ENCODE results near the gene SPINK4. TPM values are rescaled to one million over a fixed set of nuclear protein-coding genes. Genes with fewer than 3 reads are reported as not detected.

SPINK4 gene
- total RNA-seq, 1 experiment from 2014 or later, result not detected

GRCh38 chr9:33288235-33288634 lies 48.3 kb downstream of the SPINK4 start (continued):
- no peak for TF ChIP-seq TEAD4 (CRISPR knock-in tag; IDR thresholded peaks at IDR 0.05)
- TF ChIP-seq ZNF396 (CRISPR knock-in tag; IDR thresholded peaks at IDR 0.05; ENCODE audit: borderline replicate concordance), result no peak
- TF ChIP-seq ZBTB21 (CRISPR knock-in tag; IDR thresholded peaks at IDR 0.05; ENCODE audit: borderline replicate concordance), result no peak
- no peak for TF ChIP-seq EMX1 (CRISPR knock-in tag; IDR thresholded peaks at IDR 0.05)
- no peak for TF ChIP-seq PRRX2 (CRISPR knock-in tag; IDR thresholded peaks at IDR 0.05)
- TF ChIP-seq ZNF532 (CRISPR knock-in tag; IDR thresholded peaks at IDR 0.05; ENCODE audit: borderline replicate concordance), result no peak
- no peak for TF ChIP-seq MYBL2 (CRISPR knock-in tag; IDR thresholded peaks at IDR 0.05)

- ChIA-PET CTCF (no interaction called here), POLR2A (interaction anchor here (1.5 kb wide), 1 partner anchor 264 kb away, joined by 11 read pairs; the partner anchor contains the start of gene DNAJA1)
- H3K9me3 Mint-ChIP-seq, result no peaks in the 10 kb centered on the region
- no peaks in the 10 kb centered on the region for H3K27me3 Mint-ChIP-seq (ENCODE audit: low read depth)
- ATAC-seq (no peak), DNase-seq (ENCODE audit: low spot score) (no peak)
- TF ChIP-seq ARID4B (CRISPR knock-in tag; IDR thresholded peaks at IDR 0.05; ENCODE audit: borderline replicate concordance), result no peak
- TF ChIP-seq, protein P1, sequence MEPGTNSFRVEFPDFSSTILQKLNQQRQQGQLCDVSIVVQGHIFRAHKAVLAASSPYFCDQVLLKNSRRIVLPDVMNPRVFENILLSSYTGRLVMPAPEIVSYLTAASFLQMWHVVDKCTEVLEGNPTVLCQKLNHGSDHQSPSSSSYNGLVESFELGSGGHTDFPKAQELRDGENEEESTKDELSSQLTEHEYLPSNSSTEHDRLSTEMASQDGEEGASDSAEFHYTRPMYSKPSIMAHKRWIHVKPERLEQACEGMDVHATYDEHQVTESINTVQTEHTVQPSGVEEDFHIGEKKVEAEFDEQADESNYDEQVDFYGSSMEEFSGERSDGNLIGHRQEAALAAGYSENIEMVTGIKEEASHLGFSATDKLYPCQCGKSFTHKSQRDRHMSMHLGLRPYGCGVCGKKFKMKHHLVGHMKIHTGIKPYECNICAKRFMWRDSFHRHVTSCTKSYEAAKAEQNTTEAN (CRISPR knock-in tag; IDR thresholded peaks at IDR 0.05), result no peak
- TF ChIP-seq, protein P2, sequence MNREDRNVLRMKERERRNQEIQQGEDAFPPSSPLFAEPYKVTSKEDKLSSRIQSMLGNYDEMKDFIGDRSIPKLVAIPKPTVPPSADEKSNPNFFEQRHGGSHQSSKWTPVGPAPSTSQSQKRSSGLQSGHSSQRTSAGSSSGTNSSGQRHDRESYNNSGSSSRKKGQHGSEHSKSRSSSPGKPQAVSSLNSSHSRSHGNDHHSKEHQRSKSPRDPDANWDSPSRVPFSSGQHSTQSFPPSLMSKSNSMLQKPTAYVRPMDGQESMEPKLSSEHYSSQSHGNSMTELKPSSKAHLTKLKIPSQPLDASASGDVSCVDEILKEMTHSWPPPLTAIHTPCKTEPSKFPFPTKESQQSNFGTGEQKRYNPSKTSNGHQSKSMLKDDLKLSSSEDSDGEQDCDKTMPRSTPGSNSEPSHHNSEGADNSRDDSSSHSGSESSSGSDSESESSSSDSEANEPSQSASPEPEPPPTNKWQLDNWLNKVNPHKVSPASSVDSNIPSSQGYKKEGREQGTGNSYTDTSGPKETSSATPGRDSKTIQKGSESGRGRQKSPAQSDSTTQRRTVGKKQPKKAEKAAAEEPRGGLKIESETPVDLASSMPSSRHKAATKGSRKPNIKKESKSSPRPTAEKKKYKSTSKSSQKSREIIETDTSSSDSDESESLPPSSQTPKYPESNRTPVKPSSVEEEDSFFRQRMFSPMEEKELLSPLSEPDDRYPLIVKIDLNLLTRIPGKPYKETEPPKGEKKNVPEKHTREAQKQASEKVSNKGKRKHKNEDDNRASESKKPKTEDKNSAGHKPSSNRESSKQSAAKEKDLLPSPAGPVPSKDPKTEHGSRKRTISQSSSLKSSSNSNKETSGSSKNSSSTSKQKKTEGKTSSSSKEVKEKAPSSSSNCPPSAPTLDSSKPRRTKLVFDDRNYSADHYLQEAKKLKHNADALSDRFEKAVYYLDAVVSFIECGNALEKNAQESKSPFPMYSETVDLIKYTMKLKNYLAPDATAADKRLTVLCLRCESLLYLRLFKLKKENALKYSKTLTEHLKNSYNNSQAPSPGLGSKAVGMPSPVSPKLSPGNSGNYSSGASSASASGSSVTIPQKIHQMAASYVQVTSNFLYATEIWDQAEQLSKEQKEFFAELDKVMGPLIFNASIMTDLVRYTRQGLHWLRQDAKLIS (CRISPR knock-in tag; IDR thresholded peaks at IDR 0.05; ENCODE audit: borderline replicate concordance), result no peak
- TF ChIP-seq ZNF512 (CRISPR knock-in tag; IDR thresholded peaks at IDR 0.05; ENCODE audit: borderline replicate concordance), result no peak
- no peak for TF ChIP-seq TP53 (CRISPR knock-in tag; IDR thresholded peaks at IDR 0.05)
- no peak for TF ChIP-seq HMGA2 (CRISPR knock-in tag; IDR thresholded peaks at IDR 0.05)
- TF ChIP-seq ZNF138 (CRISPR knock-in tag; conservative IDR thresholded peaks at IDR 0.05), result no peak
- TF ChIP-seq, protein P3, sequence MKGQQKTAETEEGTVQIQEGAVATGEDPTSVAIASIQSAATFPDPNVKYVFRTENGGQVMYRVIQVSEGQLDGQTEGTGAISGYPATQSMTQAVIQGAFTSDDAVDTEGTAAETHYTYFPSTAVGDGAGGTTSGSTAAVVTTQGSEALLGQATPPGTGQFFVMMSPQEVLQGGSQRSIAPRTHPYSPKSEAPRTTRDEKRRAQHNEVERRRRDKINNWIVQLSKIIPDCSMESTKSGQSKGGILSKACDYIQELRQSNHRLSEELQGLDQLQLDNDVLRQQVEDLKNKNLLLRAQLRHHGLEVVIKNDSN (CRISPR knock-in tag; IDR thresholded peaks at IDR 0.05), result no peak
- no peak overlapping the region for H3K27ac Mint-ChIP-seq
- H3K36me3 Mint-ChIP-seq, result no peaks in the 10 kb centered on the region; the same call in 1 of the 2 replicates
- H3K4me3 Mint-ChIP-seq, result peak overlapping the region; percentile 99; the same call in 1 of the 2 replicates
- H3K4me1 Mint-ChIP-seq, result peaks cover 14% of the 10 kb centered on the region
Observed at GRCh38 chr9:33288828-33289483, 49.0 kb downstream of the SPINK4 start.
